ENCODE data around the gene NDUFS7. TPM values are rescaled to one million over a fixed set of nuclear protein-coding genes. Genes with fewer than 3 reads are reported as not detected.
"Not testable (repeated sequence)": the region's sequence is repeated elsewhere in the genome, so short reads cannot be mapped to it uniquely, and the experiment has no call there.

The NDUFS7 gene
- polyA plus RNA-seq, 12 donors, result 44.5 to 91.2 (median 61.1) TPM; not detected in 1

DNA sequence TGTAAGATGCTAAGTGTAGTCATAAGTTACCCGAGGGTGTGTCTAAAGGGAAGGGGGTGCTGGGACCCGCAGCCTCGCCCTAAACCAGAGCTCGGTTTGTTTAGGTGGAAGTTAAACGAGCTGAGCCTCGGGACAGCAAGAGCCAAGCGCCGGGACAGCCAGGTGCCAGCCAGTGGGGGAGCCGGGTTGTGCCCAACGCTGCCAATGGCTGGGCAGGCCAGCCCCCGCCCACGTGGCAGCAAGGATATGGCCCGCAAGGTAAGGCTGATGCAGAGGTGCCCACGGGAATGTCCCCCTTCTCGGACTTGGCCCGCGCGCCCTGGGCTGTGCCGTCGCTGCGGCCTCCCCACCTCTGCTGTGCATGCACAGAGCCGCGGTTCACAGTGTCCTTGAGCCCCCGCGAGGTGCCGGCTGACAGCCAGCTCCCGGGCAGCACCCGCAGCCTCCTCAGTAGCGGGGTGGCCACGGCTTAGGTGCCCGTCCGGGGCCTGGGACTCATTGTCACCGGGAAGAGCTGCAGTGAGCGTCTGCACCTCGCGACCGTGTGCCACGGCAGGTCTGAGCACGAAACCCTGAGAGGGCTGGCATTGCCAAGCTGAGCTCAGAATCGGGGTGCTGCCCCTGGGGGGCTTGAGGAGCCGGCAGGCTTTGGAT is 45.2 kb downstream of the NDUFS7 start:
- DNase-seq, result no peak

- DNase-seq, result no peak
These were observed 46.0 kb downstream of the NDUFS7 start for GRCh38 chr19:1429750-1430149.

DNA sequence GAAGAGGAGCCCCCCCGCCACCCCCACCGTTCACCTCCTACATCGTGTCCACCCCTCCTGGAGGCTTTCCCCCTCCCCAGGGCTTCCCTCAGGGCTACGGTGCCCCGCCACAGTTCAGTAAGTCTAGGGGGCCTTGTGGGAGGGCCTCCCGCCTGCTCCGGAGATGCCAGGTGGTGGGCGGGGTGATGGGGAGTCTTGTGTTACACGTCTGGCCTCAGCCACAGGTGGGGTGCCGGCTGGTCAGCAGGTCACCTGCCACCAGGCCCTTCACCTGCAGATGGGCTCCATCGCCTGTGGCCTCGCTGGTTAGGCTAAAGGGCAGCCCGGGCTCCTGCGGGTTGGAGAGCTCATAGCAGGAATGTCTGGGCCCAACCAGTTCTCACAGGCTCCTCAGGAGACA is 46.5 kb downstream of the NDUFS7 start:
- DNase-seq, result no peak

DNA sequence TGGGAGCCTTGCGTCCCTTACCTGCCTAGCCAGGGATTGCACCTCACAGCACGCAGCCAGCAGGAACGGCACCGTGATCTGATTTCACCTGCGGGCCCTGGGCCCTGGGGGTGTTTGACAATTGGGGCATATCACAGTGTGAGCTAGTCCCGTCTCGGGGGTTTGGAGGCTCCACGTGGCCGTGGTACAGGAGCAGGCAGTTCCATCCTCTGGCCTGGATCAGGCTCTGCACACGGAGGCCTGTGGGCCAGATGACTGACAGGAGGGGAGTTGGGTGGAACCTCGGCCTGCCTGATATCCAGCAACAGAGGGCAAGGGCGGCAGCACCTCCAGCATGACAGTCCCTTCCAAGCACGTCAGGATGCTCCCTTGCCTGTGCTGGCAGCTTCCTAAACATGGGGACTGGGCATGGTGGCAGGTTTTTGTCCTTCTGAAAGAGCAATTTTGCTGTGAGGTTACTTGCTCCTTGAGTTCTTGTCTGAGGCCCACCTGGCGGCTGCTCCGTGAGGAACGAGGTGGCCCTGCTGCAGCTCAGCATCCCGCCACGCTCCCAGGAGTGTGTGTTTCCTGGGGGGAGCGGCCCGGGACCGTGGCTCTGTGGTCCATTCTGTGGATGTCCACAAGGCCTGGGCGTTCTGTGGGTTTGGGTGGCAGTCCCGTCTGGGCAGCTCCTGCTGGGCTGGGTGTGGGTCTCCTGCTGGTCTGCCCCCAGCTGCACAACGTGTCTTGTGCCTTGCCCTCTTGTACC is 48.2 kb downstream of the NDUFS7 start:
- no peak for DNase-seq

- DNase-seq, result no peak
These were observed 48.8 kb downstream of the NDUFS7 start for GRCh38 chr19:1432507-1432887.

- DNase-seq, result no peak
These were observed 49.7 kb downstream of the NDUFS7 start for GRCh38 chr19:1433119-1434039.

DNA sequence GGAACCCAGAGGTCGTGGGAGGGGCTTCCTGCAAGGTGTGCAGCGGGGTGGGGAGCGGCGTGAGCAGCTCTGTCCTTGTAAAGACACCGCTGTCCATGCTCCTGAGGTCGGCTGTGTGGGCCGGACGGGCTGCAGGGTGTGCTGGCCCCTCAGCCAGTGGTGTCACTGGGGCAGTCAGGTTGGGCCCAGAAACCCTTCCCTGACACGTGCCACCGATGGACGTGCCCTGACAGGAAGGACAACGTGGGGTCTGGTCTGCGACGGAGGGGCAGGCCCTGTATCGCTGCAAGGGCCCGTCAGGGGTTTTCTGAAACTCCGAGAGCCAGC is 50.3 kb downstream of the NDUFS7 start:
- DNase-seq, result no peak

DNA sequence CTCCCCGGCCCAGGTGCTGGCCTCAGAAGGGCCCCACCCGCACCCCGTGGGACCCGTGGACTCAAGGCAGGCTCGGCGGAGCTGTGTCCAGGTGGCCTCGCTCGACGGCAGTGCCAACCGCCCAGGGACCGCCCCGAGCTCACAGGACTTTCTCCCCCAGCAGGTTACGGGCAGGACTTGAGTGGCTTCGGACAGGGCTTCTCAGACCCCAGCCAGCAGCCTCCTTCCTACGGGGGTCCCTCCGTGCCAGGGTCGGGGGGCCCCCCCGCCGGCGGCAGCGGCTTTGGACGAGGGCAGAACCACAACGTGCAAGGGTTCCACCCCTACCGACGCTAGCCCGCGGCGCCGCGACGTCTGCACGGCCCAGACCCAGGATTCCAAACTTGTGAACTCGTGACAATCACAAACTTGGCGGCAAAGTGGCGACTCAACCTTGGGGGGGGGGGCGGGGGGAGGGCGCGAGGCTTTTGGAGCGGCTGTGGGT is 50.9 kb downstream of the NDUFS7 start:
- DNase-seq, result no peak

DNA sequence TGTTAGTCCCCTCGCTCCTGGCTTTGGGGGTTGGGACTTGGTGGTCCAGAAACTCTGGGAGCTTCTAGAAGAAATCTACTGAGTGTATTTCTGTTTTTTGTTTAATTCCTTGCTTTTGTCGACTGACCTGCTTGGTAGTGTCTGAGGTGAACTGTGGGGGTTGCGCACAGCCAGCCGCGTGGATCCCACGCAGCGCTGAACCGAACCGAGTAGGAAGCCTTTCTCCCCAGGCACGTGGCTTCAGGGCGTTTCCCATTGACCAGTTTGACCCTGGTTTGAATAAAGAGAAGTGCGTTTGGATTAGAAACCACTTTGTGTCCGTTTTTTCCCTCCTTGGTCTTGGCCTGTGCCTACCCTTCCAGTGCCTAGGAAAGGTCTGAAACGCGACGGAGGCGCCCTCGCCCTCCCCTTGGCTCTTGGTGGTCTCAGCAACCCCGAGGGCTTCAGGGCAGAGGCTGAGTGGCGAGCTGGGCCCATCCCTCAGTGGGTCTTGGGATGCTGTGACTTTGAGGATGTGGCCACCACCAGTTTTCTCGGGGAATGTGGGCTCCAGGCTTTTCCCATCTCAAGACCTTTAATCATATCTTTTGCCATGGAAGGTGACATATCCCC is 51.8 kb downstream of the NDUFS7 start:
- DNase-seq, result no peak

DNA sequence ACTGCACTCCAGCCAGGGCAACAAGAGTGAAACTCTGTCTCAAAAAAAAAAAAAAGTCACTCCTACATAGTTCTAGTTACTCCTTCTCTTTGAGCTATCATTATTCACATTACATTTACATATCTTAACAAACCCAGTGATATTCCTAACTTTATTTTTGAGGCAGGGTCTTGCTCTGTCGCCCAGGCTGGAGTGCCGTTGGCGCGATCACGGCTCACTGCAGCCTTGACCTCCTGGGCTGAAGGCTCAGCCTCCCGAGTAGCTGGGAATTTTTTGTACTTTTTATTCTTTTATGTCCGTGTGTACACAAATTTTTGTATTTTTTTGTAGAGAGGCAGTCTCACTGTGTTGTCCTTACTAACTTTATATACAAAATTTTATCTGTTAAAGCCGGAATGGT is 53.9 kb downstream of the NDUFS7 start:
- DNase-seq, result no peak

DNA sequence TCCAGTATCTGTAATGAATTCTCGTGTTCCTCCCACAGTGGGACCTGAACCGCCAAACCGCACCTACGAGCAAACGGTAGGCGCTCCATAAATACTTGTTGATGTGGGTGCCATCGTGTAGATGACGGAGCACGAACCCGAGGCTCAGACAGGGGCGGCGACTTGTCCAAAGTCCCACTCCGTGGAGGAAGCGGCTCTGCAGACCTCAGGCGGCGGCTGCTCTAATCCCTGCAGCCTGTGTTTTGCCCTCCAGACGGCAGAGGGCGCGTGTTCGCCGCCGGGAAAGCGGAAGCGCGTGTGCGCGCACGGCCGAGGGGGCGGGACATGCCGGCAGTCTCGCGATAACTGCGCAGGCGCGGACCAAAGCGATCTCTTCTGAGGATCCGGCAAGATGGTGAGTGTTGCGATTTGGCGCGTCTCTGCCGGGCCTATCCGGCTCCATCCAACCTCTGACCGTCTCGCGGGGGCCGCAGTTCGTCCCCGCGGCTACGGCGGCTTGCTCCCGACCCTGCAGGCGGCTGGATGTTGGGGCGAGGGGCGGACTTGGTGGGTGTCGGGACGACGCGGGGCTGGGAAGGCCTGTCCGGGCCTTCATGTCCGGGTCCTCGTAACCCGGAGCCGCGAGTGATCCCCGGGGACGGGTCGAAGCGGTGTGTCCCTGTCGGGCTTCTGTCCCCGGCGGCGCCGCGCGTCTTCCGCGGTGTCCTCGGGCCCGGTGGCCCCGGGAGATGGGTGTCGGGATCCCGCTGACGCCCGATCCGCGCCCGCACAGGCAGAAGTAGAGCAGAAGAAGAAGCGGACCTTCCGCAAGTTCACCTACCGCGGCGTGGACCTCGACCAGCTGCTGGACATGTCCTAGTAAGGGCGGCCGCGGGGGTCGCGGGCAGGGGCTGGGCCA is 54.6 kb downstream of the NDUFS7 start, which contains the start of gene RPS15:
RPS15 (plus strand) TSS at position 362 of the 898 bp plus-strand sequence; CDS start at position 392, 30 bp downstream.
- DNase-seq, result peak; percentile 98

DNA sequence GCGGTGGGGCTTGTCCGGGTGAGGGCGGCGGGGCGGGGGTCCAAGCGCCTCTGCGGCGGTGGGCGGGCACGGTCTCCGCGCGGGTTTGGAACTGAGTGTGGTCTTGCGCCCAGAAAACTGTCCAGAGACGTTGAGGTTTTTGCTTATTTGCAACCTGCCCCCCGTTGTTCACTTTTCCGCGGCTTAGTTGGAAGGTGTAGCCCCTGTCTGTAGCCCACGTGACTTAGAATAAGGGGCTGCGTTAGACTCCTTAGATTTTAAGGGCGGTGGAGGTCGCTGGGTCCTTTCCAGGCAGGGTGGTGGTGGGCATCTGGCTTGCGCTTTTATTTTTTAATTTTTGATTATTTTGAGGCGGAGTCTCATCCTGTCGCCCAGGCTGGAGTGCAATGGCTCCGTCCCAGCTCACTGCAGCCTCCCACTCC is 55.2 kb downstream of the NDUFS7 start:
- no peak for DNase-seq

DNA sequence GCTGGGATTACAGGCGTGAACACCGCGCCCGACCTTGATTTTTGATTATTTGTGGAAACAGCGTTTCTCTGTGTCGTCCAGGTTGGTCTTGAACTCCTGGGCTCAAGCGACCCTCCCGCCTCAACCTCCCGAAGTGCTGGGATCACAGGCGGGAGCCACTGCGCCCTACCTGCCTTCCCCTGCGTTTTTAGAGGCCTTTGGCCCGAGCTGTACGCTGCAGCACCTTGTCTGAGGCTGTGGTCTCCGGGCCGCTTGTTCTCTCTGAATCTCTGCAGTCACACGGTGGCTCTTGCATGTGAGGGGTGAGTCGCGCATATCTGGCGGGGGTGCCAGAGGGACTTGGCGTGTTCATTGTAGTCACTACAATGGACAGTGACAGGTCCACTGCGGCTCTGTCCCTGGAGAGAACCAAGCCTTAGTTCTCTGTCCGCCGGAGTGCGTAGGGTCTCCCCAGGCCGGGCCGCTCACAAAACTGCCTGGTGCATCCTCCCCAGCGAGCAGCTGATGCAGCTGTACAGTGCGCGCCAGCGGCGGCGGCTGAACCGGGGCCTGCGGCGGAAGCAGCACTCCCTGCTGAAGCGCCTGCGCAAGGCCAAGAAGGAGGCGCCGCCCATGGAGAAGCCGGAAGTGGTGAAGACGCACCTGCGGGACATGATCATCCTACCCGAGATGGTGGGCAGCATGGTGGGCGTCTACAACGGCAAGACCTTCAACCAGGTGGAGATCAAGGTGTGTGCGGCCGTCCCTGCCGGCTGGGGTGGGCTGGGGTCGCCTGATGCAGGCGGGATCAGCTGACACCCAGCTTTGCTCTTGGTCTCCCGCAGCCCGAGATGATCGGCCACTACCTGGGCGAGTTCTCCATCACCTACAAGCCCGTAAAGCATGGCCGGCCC is 56.1 kb downstream of the NDUFS7 start:
- not testable (repeated sequence) for DNase-seq

DNA sequence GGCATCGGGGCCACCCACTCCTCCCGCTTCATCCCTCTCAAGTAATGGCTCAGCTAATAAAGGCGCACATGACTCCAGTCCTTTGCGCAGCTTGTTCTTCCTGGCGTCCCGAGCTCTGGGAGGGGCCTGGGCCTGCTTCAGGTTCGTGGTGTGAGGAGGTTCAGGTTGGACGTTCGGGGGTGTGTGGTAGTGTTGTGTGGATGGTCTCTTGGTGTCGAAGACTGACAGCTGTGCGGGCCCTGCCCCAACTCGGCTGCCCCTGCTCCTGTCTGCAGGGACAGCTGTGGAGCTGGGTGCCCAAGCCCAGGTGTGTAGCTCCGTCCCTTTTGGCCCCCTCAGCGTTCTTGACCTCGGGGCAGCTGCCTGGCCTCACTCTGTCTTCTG is 56.7 kb downstream of the NDUFS7 start:
- DNase-seq, result no peak

- no peak for DNase-seq
These were observed 57.3 kb downstream of the NDUFS7 start for GRCh38 chr19:1441022-1441426.

DNA sequence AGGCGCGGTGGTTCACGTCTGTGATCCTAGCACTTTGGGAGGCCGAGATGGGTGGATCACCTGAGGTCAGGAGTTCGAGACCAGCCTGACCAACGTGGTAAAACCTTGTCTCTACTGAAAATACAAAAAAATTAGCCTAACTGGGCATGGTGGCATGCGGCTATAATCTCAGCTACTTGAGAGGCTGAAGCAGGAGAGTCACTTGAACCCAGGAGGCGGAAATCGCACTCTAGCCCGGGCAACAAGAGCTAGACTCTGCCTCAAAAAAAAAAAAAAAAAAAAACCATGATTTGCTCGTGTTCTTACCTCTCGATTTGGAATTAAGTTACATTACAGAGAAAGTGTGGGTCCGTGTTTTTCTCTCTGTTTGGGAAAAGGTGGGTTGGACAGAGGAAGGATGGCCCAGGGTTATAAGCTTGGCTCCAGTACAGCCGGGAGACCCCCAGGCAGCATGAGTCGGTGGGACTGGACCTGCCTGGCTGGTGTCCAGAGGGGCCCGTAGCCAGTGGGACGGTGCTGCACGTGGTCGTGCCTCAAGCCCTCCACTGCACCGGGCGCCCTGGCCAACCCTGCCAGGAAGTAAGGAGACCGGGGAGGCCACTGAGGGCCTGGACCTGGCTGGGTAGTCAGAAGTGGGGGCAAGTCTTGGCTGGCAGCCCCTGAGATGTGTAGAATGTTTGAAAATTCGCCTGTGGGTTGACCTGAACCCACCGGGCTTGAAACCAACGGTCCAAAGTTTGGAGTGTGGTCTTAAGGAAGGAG is 58.2 kb downstream of the NDUFS7 start:
- no peak for DNase-seq

All from muscle of arm (tissue), 12 donors.